ENCODE results near the gene GALNTL6. TPM values are rescaled to one million over a fixed set of nuclear protein-coding genes. Genes with fewer than 3 reads are reported as not detected.

Gene GALNTL6
- total and polyA plus RNA-seq, 2 of the 4 experiments (the other 2 are of a cell fraction), result under 0.01 TPM; not detected in 1

DNA sequence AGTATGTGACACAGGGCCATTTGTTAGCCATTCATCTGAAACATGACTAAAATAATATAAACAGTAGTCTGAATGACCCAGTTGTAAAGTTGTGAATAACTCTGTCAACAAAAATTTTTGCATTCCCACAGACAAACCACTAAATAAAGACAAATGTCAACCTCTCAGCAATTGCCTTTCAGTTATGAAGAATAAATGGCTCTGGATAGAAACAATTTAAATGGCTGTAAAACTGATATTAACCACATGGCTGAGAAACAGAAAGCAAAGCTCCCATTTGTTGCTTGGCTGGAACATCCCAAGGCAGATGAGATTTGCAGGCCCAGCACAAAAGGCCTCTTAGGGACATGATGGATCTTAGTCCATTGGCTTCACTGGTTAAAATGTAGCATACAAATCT, 296.3 kb downstream of the GALNTL6 start:
- Histone ChIP-seq H3K36me3 (ENCODE audit: control insufficient read depth, insufficient read depth, low read length) (no peaks in the 10 kb centered on the region), H4K20me1 (ENCODE audit: insufficient read depth, low read length) (no peaks in the 10 kb centered on the region), H2BK15ac (ENCODE audit: low read depth, low read length) (no peak overlapping the region), H3K9me1 (ENCODE audit: insufficient read depth, low read length) (no peaks in the 10 kb centered on the region), H3K56ac (ENCODE audit: extremely low read depth, insufficient read depth, low read length) (no peak overlapping the region), H3K4me3 (ENCODE audit: insufficient read depth, low read depth, low read length) (no peak overlapping the region), H3K23ac (ENCODE audit: low read depth, low read length) (no peak overlapping the region), H4K5ac (ENCODE audit: low read depth, low read length) (no peak overlapping the region), H2AK9ac (replicated peaks; ENCODE audit: low read depth, low read length, poor library complexity) (no peak overlapping the region), H3K9me3 (ENCODE audit: control insufficient read depth, insufficient read depth, low read length) (0 out of 2 replicates have a peak, but pooled peaks cover 1% of the 10 kb centered on the region), H2AK5ac (ENCODE audit: low read depth, low read length) (no peak overlapping the region), H2BK5ac (ENCODE audit: low read depth, low read length, poor library complexity, severe bottlenecking) (no peak overlapping the region), H3K18ac (ENCODE audit: low read depth, low read length) (no peak overlapping the region), H2AFZ (replicated peaks; ENCODE audit: low read length, poor library complexity) (no peak overlapping the region), H3K14ac (replicated peaks; ENCODE audit: low read depth, low read length) (no peak overlapping the region), H3K9ac (ENCODE audit: low read depth, low read length) (no peak overlapping the region), H3K4ac (ENCODE audit: low read depth, low read length) (no peak overlapping the region), H3K27me3 (ENCODE audit: control insufficient read depth, insufficient read depth, low read length) (no peaks in the 10 kb centered on the region), H4K91ac (ENCODE audit: insufficient read depth, low read depth, low read length) (no peak overlapping the region), H3K4me2 (ENCODE audit: low read depth, low read length) (no peak overlapping the region), H2BK120ac (ENCODE audit: low read depth, low read length) (no peak overlapping the region), H3K4me1 (ENCODE audit: control insufficient read depth, insufficient read depth, low read length) (no peaks in the 10 kb centered on the region), H3K79me1 (ENCODE audit: low read depth in 1 of 2, low read length in 2 of 2) (no peaks in the 10 kb centered on the region), H4K8ac (ENCODE audit: low read depth in 2 of 2, low read length in 2 of 2) (no peak overlapping the region), H2BK20ac (ENCODE audit: low read depth, low read length) (no peak overlapping the region), H3K27ac (ENCODE audit: insufficient read depth, low read length) (no peak overlapping the region)
- intact Hi-C loops (cut with micrococcal nuclease) (no loop called here), in situ Hi-C loops (cut with MboI; ENCODE audit: low sequenced_read_pairs) (no loop called here), dilution Hi-C loops (cut with HindIII; ENCODE audit: low sequenced_read_pairs, unreplicated experiment) (no loop called here)
- ChIA-PET POLR2A (ENCODE audit: unreplicated experiment) (no interaction called here), CTCF (no interaction called here)
- BruUV-seq (replicated peaks), result no TSS peak
- ATAC-seq (ENCODE audit: low read depth) (no peak), DNase-seq (no peak)
- no peak for TF ChIP-seq MXI1 (IDR thresholded peaks at IDR 0.05; ENCODE audit: borderline replicate concordance, low read depth, low read length)
- TF ChIP-seq FOS (IDR thresholded peaks at IDR 0.05; ENCODE audit: low read depth, low read length), result no peak
- TF ChIP-seq, protein P1, sequence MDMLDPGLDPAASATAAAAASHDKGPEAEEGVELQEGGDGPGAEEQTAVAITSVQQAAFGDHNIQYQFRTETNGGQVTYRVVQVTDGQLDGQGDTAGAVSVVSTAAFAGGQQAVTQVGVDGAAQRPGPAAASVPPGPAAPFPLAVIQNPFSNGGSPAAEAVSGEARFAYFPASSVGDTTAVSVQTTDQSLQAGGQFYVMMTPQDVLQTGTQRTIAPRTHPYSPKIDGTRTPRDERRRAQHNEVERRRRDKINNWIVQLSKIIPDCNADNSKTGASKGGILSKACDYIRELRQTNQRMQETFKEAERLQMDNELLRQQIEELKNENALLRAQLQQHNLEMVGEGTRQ (IDR thresholded peaks at IDR 0.05; ENCODE audit: low read depth, low read length), result no peak
- no peak for TF ChIP-seq BHLHE40 (IDR thresholded peaks at IDR 0.05; ENCODE audit: low read depth, low read length)
- no peak for TF ChIP-seq NFE2L2 (IDR thresholded peaks at IDR 0.05; ENCODE audit: low read depth, low read length)
- no peak for TF ChIP-seq MAZ (IDR thresholded peaks at IDR 0.05; ENCODE audit: borderline replicate concordance, low read depth, low read length)
- TF ChIP-seq RAD21 (IDR thresholded peaks at IDR 0.05; ENCODE audit: low read length), result no peak
- no peak for TF ChIP-seq SMC3 (IDR thresholded peaks at IDR 0.05; ENCODE audit: low read depth, low read length)
- TF ChIP-seq, protein P2, sequence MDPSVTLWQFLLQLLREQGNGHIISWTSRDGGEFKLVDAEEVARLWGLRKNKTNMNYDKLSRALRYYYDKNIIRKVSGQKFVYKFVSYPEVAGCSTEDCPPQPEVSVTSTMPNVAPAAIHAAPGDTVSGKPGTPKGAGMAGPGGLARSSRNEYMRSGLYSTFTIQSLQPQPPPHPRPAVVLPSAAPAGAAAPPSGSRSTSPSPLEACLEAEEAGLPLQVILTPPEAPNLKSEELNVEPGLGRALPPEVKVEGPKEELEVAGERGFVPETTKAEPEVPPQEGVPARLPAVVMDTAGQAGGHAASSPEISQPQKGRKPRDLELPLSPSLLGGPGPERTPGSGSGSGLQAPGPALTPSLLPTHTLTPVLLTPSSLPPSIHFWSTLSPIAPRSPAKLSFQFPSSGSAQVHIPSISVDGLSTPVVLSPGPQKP (IDR thresholded peaks at IDR 0.05; ENCODE audit: borderline replicate concordance, low read depth, low read length), result no peak
- no peak for TF ChIP-seq CHD1 (IDR thresholded peaks at IDR 0.05; ENCODE audit: low read depth, low read length)
- no peak for TF ChIP-seq CEBPB (IDR thresholded peaks at IDR 0.05; ENCODE audit: low read depth, low read length)
- TF ChIP-seq MAFK (IDR thresholded peaks at IDR 0.05; ENCODE audit: low read depth, low read length), result no peak
- no peak for TF ChIP-seq POLR2A (IDR thresholded peaks at IDR 0.05; ENCODE audit: low read depth, low read length)
- TF ChIP-seq RFX5 (IDR thresholded peaks at IDR 0.05; ENCODE audit: low read depth, low read length), result no peak
